Neural progenitor cell (in vitro differentiated cells): ENCODE results near the gene KRT77. TPM values are rescaled to one million over a fixed set of nuclear protein-coding genes. Genes with fewer than 3 reads are reported as not detected.
A peak's percentile ranks its signal among the peaks of the same experiment; 100 is the strongest.

ENCODE experiments used
- DNase-seq: peaks from one replicate; pipeline ENCODE4 v3.0.0-alpha.2; 2016; ENCODE audit warnings: low spot score
- H2AFZ ChIP-seq: fragments of 200-600 bp; sonication (generic); replicated peaks from 2 replicates; pipeline ENCODE4 v1.6.1; 2016; ENCODE audit warnings: antibody characterized with exemption
- H3F3A ChIP-seq: fragments of 200-600 bp; sonication (generic); 2 replicates; pipeline ENCODE4 v1.6.1; 2016; ENCODE audit warnings: antibody characterized with exemption, low read depth
- H3K27ac ChIP-seq: fragments of 200-600 bp; sonication (generic); 2 replicates; pipeline ENCODE4 v1.5.1; 2016; ENCODE audit warnings: mild to moderate bottlenecking
- H3K27me3 ChIP-seq: fragments of 200-600 bp; sonication (generic); 2 replicates; pipeline ENCODE4 v1.6.1; 2016; ENCODE audit warnings: mild to moderate bottlenecking, moderate library complexity
- H3K36me3 ChIP-seq: fragments of 200-600 bp; sonication (generic); 2 replicates; pipeline ENCODE4 v1.5.1; 2016
- H3K4me1 ChIP-seq: fragments of 200-600 bp; sonication (generic); 2 replicates; pipeline ENCODE4 v1.6.1; 2016; ENCODE audit warnings: mixed run types
- H3K4me2 ChIP-seq: fragments of 200-600 bp; sonication (generic); 2 replicates; pipeline ENCODE4 v1.6.1; 2016
- H3K4me3 ChIP-seq: fragments of 200-600 bp; sonication (generic); 2 replicates; pipeline ENCODE4 v1.5.1; 2016
- H3K79me2 ChIP-seq: fragments of 200-600 bp; sonication (generic); 2 replicates; pipeline ENCODE4 v1.6.1; 2016; ENCODE audit warnings: low read depth
- H3K9ac ChIP-seq: fragments of 200-600 bp; sonication (generic); 2 replicates; pipeline ENCODE4 v1.6.1; 2016
- H3K9me3 ChIP-seq: fragments of 200-600 bp; sonication (generic); 2 replicates; pipeline ENCODE4 v1.5.1; 2016; ENCODE audit warnings: low read depth
- H4K20me1 ChIP-seq: fragments of 200-600 bp; sonication (generic); 2 replicates; pipeline ENCODE4 v1.6.1; 2016; ENCODE audit warnings: low read depth
- H3K27ac Mint-ChIP-seq: 3 replicates; pipeline ENCODE4 v1.8.0; 2021; ENCODE audit warnings: mixed read lengths
- H3K27me3 Mint-ChIP-seq: 2 replicates; pipeline ENCODE4 v1.8.0; 2022; ENCODE audit warnings: low read depth, mild to moderate bottlenecking, inconsistent platforms, moderate library complexity, mixed read lengths; ENCODE audit not compliant: insufficient read depth
- H3K36me3 Mint-ChIP-seq: 3 replicates; pipeline ENCODE4 v1.8.0; 2021; ENCODE audit warnings: mixed read lengths
- H3K4me1 Mint-ChIP-seq: 3 replicates; pipeline ENCODE4 v1.8.0; 2021; ENCODE audit warnings: mixed read lengths
- H3K4me3 Mint-ChIP-seq: 3 replicates; pipeline ENCODE4 v1.8.0; 2021; ENCODE audit warnings: mild to moderate bottlenecking, moderate library complexity, mixed read lengths
- H3K9me3 Mint-ChIP-seq: 3 replicates; pipeline ENCODE4 v1.8.0; 2020; ENCODE audit warnings: mixed read lengths
- EZH2 ChIP-seq: fragments of 200-600 bp; sonication (generic); IDR thresholded peaks from 2 replicates; pipeline ENCODE4 v1.6.1; 2017; ENCODE audit warnings: antibody characterized with exemption, mild to moderate bottlenecking, moderate library complexity
- EZH2phosphoT487 ChIP-seq: fragments of 200-600 bp; sonication (generic); IDR thresholded peaks from 2 replicates; pipeline ENCODE4 v1.6.1; 2017; ENCODE audit warnings: antibody characterized with exemption
- total RNA-seq: library from RNA; depleted of rRNA; stranded (reverse); fragments of >200 nt; gene quantifications from 2 replicates; pipeline ENCODE4 v1.2.3, GENCODE V29; 2015; ENCODE audit warnings: low replicate concordance
- TF ChIP-seq, protein P1 (sequence below): fragments of 200-600 bp; sonication (generic); IDR thresholded peaks from 2 replicates; pipeline ENCODE4 v1.5.1; 2017; ENCODE audit warnings: antibody characterized with exemption, mild to moderate bottlenecking

KRT77 gene
- total RNA-seq, 1 donor from 2014 or later = 0.47 TPM

DNA sequence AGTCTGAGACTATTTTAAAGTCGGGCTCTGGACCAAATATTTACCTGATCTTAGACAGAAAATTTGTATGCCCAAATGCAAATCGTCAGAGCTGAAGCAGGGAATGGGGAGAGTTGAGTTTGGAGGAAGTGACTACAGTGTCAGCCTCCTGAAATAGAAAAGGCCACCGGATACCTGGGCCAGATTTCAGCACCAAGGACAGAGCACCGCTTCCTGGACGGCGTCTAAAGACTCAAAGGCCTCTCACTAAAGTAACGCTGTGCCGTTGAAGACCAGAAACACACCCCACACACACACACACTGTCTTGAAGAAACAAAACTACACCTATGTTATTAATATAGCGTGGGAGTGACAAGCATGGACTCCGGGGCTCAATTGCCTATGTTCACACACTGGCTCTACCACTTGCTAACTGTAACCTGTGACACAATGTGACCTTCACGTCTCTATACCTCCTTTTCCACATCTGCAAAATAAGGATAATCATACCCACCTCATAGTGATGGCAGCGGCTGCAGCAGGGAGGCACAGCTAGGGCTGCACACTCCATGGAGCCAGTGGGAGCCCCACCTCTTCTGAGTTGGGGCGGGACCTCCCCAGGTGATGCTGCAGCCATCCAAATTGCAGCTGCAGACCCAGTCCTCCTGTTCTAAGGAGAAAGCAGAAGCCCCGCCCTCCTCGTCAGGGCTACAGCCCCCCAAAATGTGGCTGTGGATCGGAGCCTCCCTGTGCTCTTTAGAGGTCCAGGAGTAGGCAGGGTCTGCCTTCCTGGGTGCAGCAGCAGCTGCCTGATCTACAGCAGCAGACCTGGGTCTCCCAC is 38.3 kb upstream of the KRT77 start:
- H3K4me2 ChIP-seq = no peak overlapping the region
- no peak overlapping the region for H2AFZ ChIP-seq
- no peaks in the 10 kb centered on the region for H3K9me3 ChIP-seq
- H3K79me2 ChIP-seq = no peaks in the 10 kb centered on the region
- Mint-ChIP-seq H3K9me3 (no peaks in the 10 kb centered on the region), H3K27ac (no peak overlapping the region), H3K36me3 (no peaks in the 10 kb centered on the region), H3K4me1 (no peaks in the 10 kb centered on the region), H3K4me3 (no peak overlapping the region), H3K27me3 (peaks cover 9% of the 10 kb centered on the region)
- H3F3A ChIP-seq = no peaks in the 10 kb centered on the region
- peaks cover 8% of the 10 kb centered on the region for H4K20me1 ChIP-seq
- H3K4me3 ChIP-seq = no peak overlapping the region
- H3K36me3 ChIP-seq = no peaks in the 10 kb centered on the region
- no peak overlapping the region for H3K27ac ChIP-seq
- peaks cover 48% of the 10 kb centered on the region for H3K27me3 ChIP-seq
- H3K9ac ChIP-seq = no peak overlapping the region
- DNase-seq = peak; percentile 91
- no peaks in the 10 kb centered on the region for H3K4me1 ChIP-seq
- TF ChIP-seq, protein P1, sequence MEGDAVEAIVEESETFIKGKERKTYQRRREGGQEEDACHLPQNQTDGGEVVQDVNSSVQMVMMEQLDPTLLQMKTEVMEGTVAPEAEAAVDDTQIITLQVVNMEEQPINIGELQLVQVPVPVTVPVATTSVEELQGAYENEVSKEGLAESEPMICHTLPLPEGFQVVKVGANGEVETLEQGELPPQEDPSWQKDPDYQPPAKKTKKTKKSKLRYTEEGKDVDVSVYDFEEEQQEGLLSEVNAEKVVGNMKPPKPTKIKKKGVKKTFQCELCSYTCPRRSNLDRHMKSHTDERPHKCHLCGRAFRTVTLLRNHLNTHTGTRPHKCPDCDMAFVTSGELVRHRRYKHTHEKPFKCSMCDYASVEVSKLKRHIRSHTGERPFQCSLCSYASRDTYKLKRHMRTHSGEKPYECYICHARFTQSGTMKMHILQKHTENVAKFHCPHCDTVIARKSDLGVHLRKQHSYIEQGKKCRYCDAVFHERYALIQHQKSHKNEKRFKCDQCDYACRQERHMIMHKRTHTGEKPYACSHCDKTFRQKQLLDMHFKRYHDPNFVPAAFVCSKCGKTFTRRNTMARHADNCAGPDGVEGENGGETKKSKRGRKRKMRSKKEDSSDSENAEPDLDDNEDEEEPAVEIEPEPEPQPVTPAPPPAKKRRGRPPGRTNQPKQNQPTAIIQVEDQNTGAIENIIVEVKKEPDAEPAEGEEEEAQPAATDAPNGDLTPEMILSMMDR = no peak
- peak; percentile 10 for TF ChIP-seq EZH2

DNA sequence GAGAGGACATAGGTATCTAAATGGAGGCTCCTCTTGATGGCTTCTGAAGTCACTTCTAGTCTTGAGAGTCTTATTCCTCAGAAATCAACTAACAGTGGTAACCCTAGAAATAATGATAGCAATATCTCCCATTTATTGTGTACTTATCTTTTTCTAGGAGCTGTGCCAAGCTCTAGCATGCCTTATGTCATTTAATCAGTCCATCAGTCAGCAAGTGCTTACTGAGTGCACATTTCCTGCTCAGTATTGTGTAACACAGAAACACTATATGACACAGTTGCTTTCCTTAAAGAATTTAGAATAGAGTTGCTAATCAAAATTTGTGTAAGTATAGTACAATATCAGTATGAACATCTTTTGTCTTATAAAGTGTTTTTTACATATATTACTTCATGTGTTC is 37.3 kb upstream of the KRT77 start:
- Histone ChIP-seq H3K79me2 (no peaks in the 10 kb centered on the region), H3K4me3 (no peak overlapping the region), H3K27me3 (peaks cover 47% of the 10 kb centered on the region), H3K36me3 (no peaks in the 10 kb centered on the region), H3K9me3 (no peaks in the 10 kb centered on the region), H4K20me1 (peaks cover 8% of the 10 kb centered on the region), H2AFZ (no peak overlapping the region), H3K9ac (no peak overlapping the region), H3K27ac (no peak overlapping the region), H3F3A (no peaks in the 10 kb centered on the region), H3K4me1 (no peaks in the 10 kb centered on the region), H3K4me2 (no peak overlapping the region)
- H3K27me3 Mint-ChIP-seq = peaks cover 12% of the 10 kb centered on the region
- no peaks in the 10 kb centered on the region for H3K36me3 Mint-ChIP-seq
- DNase-seq = no peak
- no peaks in the 10 kb centered on the region for H3K9me3 Mint-ChIP-seq
- TF ChIP-seq, protein P1 = no peak
- TF ChIP-seq EZH2phosphoT487 (no peak), EZH2 (no peak)
- H3K27ac Mint-ChIP-seq = no peak overlapping the region
- no peak overlapping the region for H3K4me3 Mint-ChIP-seq
- H3K4me1 Mint-ChIP-seq = no peaks in the 10 kb centered on the region

DNA sequence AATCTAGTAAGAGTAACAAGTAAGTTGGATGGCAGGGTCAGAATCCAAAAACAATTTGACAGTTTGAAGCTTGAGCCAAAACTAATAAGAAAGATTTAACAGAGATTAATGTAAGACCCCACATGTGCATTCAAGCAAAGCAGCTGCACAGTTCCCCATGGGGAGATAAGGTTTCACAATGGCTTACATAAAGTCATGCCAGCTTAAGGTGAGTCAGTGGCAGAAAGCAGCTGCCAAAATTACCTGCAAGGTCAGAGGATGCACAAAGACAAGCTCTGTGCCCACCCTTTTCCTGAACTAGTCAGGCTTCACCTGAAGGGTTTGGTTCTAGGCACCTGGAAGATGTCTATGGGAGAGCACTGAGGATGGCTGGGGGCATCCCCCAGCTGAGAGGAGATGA is 36.6 kb upstream of the KRT77 start:
- peaks cover 12% of the 10 kb centered on the region for H3K27me3 Mint-ChIP-seq
- no peak overlapping the region for H3K4me3 ChIP-seq
- H3K4me2 ChIP-seq = no peak overlapping the region
- no peak overlapping the region for H3K9ac ChIP-seq
- H3K4me3 Mint-ChIP-seq = no peak overlapping the region
- H3K36me3 Mint-ChIP-seq = no peaks in the 10 kb centered on the region
- H3K4me1 ChIP-seq = no peaks in the 10 kb centered on the region
- H3K36me3 ChIP-seq = no peaks in the 10 kb centered on the region
- H3K9me3 Mint-ChIP-seq = no peaks in the 10 kb centered on the region
- no peak for DNase-seq
- H4K20me1 ChIP-seq = peaks cover 8% of the 10 kb centered on the region
- peaks cover 44% of the 10 kb centered on the region for H3K27me3 ChIP-seq
- no peaks in the 10 kb centered on the region for H3K4me1 Mint-ChIP-seq
- no peak overlapping the region for H2AFZ ChIP-seq
- no peaks in the 10 kb centered on the region for H3F3A ChIP-seq
- no peaks in the 10 kb centered on the region for H3K9me3 ChIP-seq
- TF ChIP-seq EZH2 (no peak), EZH2phosphoT487 (no peak)
- TF ChIP-seq, protein P1 = no peak
- no peak overlapping the region for H3K27ac ChIP-seq
- no peak overlapping the region for H3K27ac Mint-ChIP-seq
- no peaks in the 10 kb centered on the region for H3K79me2 ChIP-seq
